ENCODE measurements around the gene PPP1R12B.

PPP1R12B gene

GRCh38 chr1:202639500-202639899, 291.0 kb downstream of the PPP1R12B start:
- peaks cover 6 to 50% of the 10 kb centered on the region in 2 donors for H3K27me3 ChIP-seq
- H3K36me3 ChIP-seq = no peaks in the 10 kb centered on the region
- H3K27ac ChIP-seq = no peak overlapping the region
- H3K4me1 ChIP-seq = peaks cover 0 to 25% (median 22%) of the 10 kb centered on the region in 4 donors
- no peak for TF ChIP-seq CTCF (IDR thresholded peaks at IDR 0.05)
- no peaks in the 10 kb centered on the region for H3K9me3 ChIP-seq
- H3K4me3 ChIP-seq = no peak overlapping the region
- DNase-seq = no peak
- intact Hi-C loops (cut with DNase I; ENCODE audit: low total_unique reads) = no loop called here

- H3K9me3 ChIP-seq = no peaks in the 10 kb centered on the region
- H3K4me3 ChIP-seq = peak overlapping the region in 1 of 2 donors; percentile 35
- H3K36me3 ChIP-seq = no peaks in the 10 kb centered on the region
- no peak for DNase-seq
- H3K27ac ChIP-seq = no peak overlapping the region
- no peak for TF ChIP-seq CTCF (IDR thresholded peaks at IDR 0.05)
- intact Hi-C loops (cut with DNase I; ENCODE audit: low total_unique reads) = no loop called here
- peaks cover 0 to 25% (median 23%) of the 10 kb centered on the region in 4 donors for H3K4me1 ChIP-seq
- H3K27me3 ChIP-seq = peaks cover 6 to 65% of the 10 kb centered on the region in 2 donors
Observed at GRCh38 chr1:202642212-202642611, 293.7 kb downstream of the PPP1R12B start.

Measured in tibial artery (tissue), 4 donors.